ENCODE measurements around the gene EFNB2. TPM values are rescaled to one million over a fixed set of nuclear protein-coding genes. Genes with fewer than 3 reads are reported as not detected.

The EFNB2 gene
- total and polyA plus RNA-seq, 9 of the 15 experiments (the other 6 are each of a cell fraction or from before 2014, with no cell fraction given): 0.01 to 0.29 (median 0.18) TPM

DNA sequence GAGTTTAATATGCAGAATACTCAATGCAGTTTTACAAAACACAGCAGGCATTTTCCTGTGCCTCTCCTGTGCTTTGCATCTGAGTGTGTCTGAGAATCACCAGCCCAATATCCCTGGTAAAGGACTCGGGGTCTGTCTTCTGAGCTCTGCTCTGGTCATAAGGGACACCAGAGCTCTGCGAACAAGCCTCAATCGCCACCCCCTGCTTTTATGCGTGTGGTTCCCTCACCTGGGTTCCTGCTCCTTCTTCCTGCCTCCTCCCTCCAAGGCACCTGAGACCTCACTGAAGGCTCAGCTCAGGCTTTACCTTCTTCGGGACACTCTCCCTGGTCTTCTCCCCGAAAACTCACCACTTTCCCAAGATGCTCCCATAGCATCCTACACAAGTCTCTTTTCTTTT is 84.5 kb downstream of the EFNB2 start:
- Histone ChIP-seq H3K4me3 (no peak overlapping the region), H3K79me2 (ENCODE audit: control insufficient read depth, insufficient read depth, low read length) (no peaks in the 10 kb centered on the region), H3K4me2 (ENCODE audit: insufficient read depth, low read length) (no peak overlapping the region), H3K4me1 (replicated peaks in 1 of 2; ENCODE audit: control insufficient read depth in 2 of 2, insufficient read depth in 2 of 2, low read length in 2 of 2) (no peaks in the 10 kb centered on the region), H2AFZ (ENCODE audit: low read depth, low read length) (no peak overlapping the region), H3K9ac (ENCODE audit: insufficient read depth in 1 of 2, low read depth in 2 of 2, low read length in 2 of 2) (no peak overlapping the region), H3K9me3 (replicated peaks; ENCODE audit: control insufficient read depth, insufficient read depth, low read depth, low read length) (no peaks in the 10 kb centered on the region), H3K27ac (ENCODE audit: extremely low read depth, low read depth, low read length) (no peak overlapping the region), H4K20me1 (replicated peaks; ENCODE audit: control insufficient read depth, insufficient read depth, low read length) (no peaks in the 10 kb centered on the region), H3K36me3 (ENCODE audit: control insufficient read depth, insufficient read depth, low read length) (no peaks in the 10 kb centered on the region), H3K9me1 (ENCODE audit: control insufficient read depth, insufficient read depth, low read length) (no peaks in the 10 kb centered on the region), H3K27me3 (ENCODE audit: control insufficient read depth in 2 of 2, insufficient read depth in 2 of 2, low read length in 2 of 2) (no peaks in the 10 kb centered on the region; a peak in 1 of 5 replicates)
- BruUV-seq (replicated peaks): no TSS peak
- no peak for ATAC-seq
- no peak for DNase-seq (ENCODE audit: extremely low read depth in 1 of 4, low spot score in 3 of 4)
- WGBS (ENCODE audit: insufficient coverage, low coverage, missing lambda C conversion rate): 0% methylated on average over 4 of the region's 6 CpGs
- intact Hi-C loops (cut with micrococcal nuclease): no loop called here
- no peak for FAIRE-seq
- ChIA-PET POLR2A (interaction anchor here (0.6 to 0.9 kb wide), 2 partner anchors 24 to 118 kb away, joined by 3 to 4 read pairs; no protein-coding TSS in a partner anchor), CTCF (ENCODE audit: low intra/inter-chr PET ratio) (no interaction called here)
- in situ Hi-C loops (cut with MboI): no loop called here
- TF ChIP-seq FIP1L1 (IDR thresholded peaks at IDR 0.05; ENCODE audit: low read depth, low read length, poor library complexity, severe bottlenecking) (no peak), ZNF146 (CRISPR knock-in tag; IDR thresholded peaks at IDR 0.05; ENCODE audit: unreplicated experiment) (no peak), KLF10 (CRISPR knock-in tag; IDR thresholded peaks at IDR 0.05) (no peak), HES1 (IDR thresholded peaks at IDR 0.05; ENCODE audit: low read depth) (no peak), POLR2AphosphoS5 (IDR thresholded peaks at IDR 0.05; ENCODE audit: control insufficient read depth, insufficient read depth, low read depth, low read length) (no peak), ZC3H11A (IDR thresholded peaks at IDR 0.05; ENCODE audit: low read depth, low read length) (no peak), RBM15 (IDR thresholded peaks at IDR 0.05; ENCODE audit: insufficient read depth, low read length) (no peak), SMARCB1 (IDR thresholded peaks at IDR 0.05; ENCODE audit: insufficient read length, low read depth) (no peak), RAD51 (IDR thresholded peaks at IDR 0.05; ENCODE audit: borderline replicate concordance, low read depth) (no peak), AFF1 (IDR thresholded peaks at IDR 0.05; ENCODE audit: low read depth in 1 of 2, partially characterized antibody in 2 of 2) (no peak), ZFPM2 (CRISPR knock-in tag; IDR thresholded peaks at IDR 0.05) (no peak), ZNF436 (CRISPR knock-in tag; IDR thresholded peaks at IDR 0.05) (no peak), ARNT (IDR thresholded peaks at IDR 0.05) (no peak), ZNF668 (CRISPR knock-in tag; IDR thresholded peaks at IDR 0.05) (no peak), MCM5 (IDR thresholded peaks at IDR 0.05; ENCODE audit: low read depth) (no peak), RNF2 (IDR thresholded peaks at IDR 0.05) (no peak), RBFOX2 (IDR thresholded peaks at IDR 0.05; ENCODE audit: low read depth, low read length) (no peak), NFRKB (IDR thresholded peaks at IDR 0.05; ENCODE audit: low read depth) (no peak)
- TF ChIP-seq, protein P1, sequence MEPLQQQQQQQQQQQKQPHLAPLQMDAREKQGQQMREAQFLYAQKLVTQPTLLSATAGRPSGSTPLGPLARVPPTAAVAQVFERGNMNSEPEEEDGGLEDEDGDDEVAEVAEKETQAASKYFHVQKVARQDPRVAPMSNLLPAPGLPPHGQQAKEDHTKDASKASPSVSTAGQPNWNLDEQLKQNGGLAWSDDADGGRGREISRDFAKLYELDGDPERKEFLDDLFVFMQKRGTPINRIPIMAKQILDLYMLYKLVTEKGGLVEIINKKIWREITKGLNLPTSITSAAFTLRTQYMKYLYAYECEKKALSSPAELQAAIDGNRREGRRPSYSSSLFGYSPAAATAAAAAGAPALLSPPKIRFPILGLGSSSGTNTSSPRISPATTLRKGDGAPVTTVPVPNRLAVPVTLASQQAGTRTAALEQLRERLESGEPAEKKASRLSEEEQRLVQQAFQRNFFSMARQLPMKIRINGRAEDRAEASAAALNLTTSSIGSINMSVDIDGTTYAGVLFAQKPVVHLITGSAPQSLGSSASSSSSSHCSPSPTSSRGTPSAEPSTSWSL (CRISPR knock-in tag; IDR thresholded peaks at IDR 0.05; ENCODE audit: borderline replicate concordance): no peak

Measured in K562 (cell line).